ENCODE results near the gene SLC43A2.

DNA sequence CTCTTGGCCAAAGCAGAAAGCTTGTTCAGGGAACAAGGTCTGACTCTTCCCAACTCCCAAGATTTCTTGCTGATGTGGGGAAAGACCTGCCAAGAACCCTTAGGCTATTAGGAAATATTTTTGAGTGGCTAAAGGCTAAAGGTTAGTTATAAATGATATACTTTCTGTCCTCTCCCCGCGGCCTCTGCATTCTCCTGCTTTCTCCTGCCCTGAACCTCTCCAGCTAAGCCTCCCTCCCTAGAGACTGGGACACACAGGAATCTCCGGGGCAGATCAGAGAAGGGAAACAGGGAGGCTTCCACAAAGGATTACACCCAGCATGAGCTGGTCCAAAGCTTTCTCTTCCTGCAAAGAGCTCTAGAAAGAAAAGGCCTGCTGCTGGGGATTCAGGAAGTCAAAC, 2.3 kb downstream of the SLC43A2 start:
- no peak for TF ChIP-seq EP300 (IDR thresholded peaks at IDR 0.05; ENCODE audit: borderline replicate concordance)
- TF ChIP-seq, protein P1, sequence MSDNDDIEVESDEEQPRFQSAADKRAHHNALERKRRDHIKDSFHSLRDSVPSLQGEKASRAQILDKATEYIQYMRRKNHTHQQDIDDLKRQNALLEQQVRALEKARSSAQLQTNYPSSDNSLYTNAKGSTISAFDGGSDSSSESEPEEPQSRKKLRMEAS (IDR thresholded peaks at IDR 0.05): no peak
- no peak for TF ChIP-seq EGR1 (IDR thresholded peaks at IDR 0.05)
- no peak for TF ChIP-seq REST (IDR thresholded peaks at IDR 0.05; ENCODE audit: low read depth)
- no peak for TF ChIP-seq CEBPB (IDR thresholded peaks at IDR 0.05)
- no peak for TF ChIP-seq TCF12 (IDR thresholded peaks at IDR 0.05; ENCODE audit: low read depth)
- no peak for TF ChIP-seq RAD21 (IDR thresholded peaks at IDR 0.05; ENCODE audit: low read depth)
- no peak for TF ChIP-seq TAF1 (IDR thresholded peaks at IDR 0.05; ENCODE audit: low read depth)
- no peak for TF ChIP-seq ZBTB7A (IDR thresholded peaks at IDR 0.05; ENCODE audit: low read depth)
